ENCODE data around the gene ZNF786.
A peak's percentile ranks its signal among the peaks of the same experiment; 100 is the strongest.
"Not testable (repeated sequence)": the region's sequence is repeated elsewhere in the genome, so short reads cannot be mapped to it uniquely, and the experiment has no call there.

Gene ZNF786

GRCh38 chr7:149090397-149091195, at the start of gene ZNF786:
Gene ZNF786 (minus strand): TSS chr7:149090718. CDS start chr7:149090640, 78 bp downstream.
- DNase-seq (ENCODE audit: low spot score) = peak; percentile 95

GRCh38 chr7:149136118-149136517, 45.6 kb upstream of the ZNF786 start:
- DNase-seq (ENCODE audit: low spot score) = no peak

- DNase-seq (ENCODE audit: low spot score) = no peak
Measured at GRCh38 chr7:149133028-149133710, 42.7 kb upstream of the ZNF786 start.

GRCh38 chr7:149130572-149131198, 40.2 kb upstream of the ZNF786 start:
- no peak for DNase-seq (ENCODE audit: low spot score)

GRCh38 chr7:149126662-149127266, 36.2 kb upstream of the ZNF786 start:
- peak; percentile 62 for DNase-seq (ENCODE audit: low spot score)

- DNase-seq (ENCODE audit: low spot score) = peak; percentile 95
Measured at GRCh38 chr7:149125863-149126661, 35.5 kb upstream of the ZNF786 start, which contains the start of gene ZNF425. Gene ZNF425 (minus strand): TSS chr7:149126324. CDS start chr7:149126213, 111 bp downstream.

- DNase-seq (ENCODE audit: low spot score) = peak; percentile 27
Measured at GRCh38 chr7:149125189-149125862, 34.8 kb upstream of the ZNF786 start.

- DNase-seq (ENCODE audit: low spot score) = peak; percentile 15
Measured at GRCh38 chr7:149109969-149110368, 19.5 kb upstream of the ZNF786 start.

- no peak for DNase-seq (ENCODE audit: low spot score)
Measured at GRCh38 chr7:149104749-149105148, 14.2 kb upstream of the ZNF786 start.

- no peak for DNase-seq (ENCODE audit: low spot score)
Measured at GRCh38 chr7:149104214-149104613, 13.7 kb upstream of the ZNF786 start.

GRCh38 chr7:149103424-149103823, 12.9 kb upstream of the ZNF786 start:
- DNase-seq (ENCODE audit: low spot score) = no peak

- DNase-seq (ENCODE audit: low spot score) = no peak
Measured at GRCh38 chr7:149102666-149103065, 12.1 kb upstream of the ZNF786 start.

- DNase-seq (ENCODE audit: low spot score) = no peak
Measured at GRCh38 chr7:149100821-149101220, 10.3 kb upstream of the ZNF786 start.

- DNase-seq (ENCODE audit: low spot score) = no peak
Measured at GRCh38 chr7:149099058-149099457, 8.5 kb upstream of the ZNF786 start.

GRCh38 chr7:149097088-149097487, 6.6 kb upstream of the ZNF786 start:
- peak; percentile 47 for DNase-seq (ENCODE audit: low spot score)

GRCh38 chr7:149093228-149093627, 2.7 kb upstream of the ZNF786 start:
- no peak for DNase-seq (ENCODE audit: low spot score)

GRCh38 chr7:149092244-149092643, 1.7 kb upstream of the ZNF786 start:
- DNase-seq (ENCODE audit: low spot score) = not testable (repeated sequence)

- DNase-seq (ENCODE audit: low spot score) = no peak
Measured at GRCh38 chr7:149087376-149087775, 3.1 kb downstream of the ZNF786 start.

- DNase-seq (ENCODE audit: low spot score) = no peak
Measured at GRCh38 chr7:149085866-149086265, 4.7 kb downstream of the ZNF786 start.

GRCh38 chr7:149084407-149084806, 6.1 kb downstream of the ZNF786 start:
- DNase-seq (ENCODE audit: low spot score) = no peak

- DNase-seq (ENCODE audit: low spot score) = no peak
Measured at GRCh38 chr7:149081914-149082313, 8.6 kb downstream of the ZNF786 start.
